Astrocyte (in vitro differentiated cells and primary cell): Measurements from ENCODE around the gene UPP1. TPM values are rescaled to one million over a fixed set of nuclear protein-coding genes. Genes with fewer than 3 reads are reported as not detected.

Experiments
- DNase-seq: peaks from one replicate; pipeline ENCODE4 v3.0.0-alpha.2; 2010; ENCODE audit warnings: low read depth
- FAIRE-seq: peaks from 2 replicates; lab custom pipeline; 2011; peaks lifted over from hg19 to GRCh38; lab: Jason Lieb, UNC
- H2AFZ ChIP-seq: 2 replicates; pipeline ENCODE4 v1.6.0; 2012; ENCODE audit warnings: low read depth, low read length, inconsistent platforms
- H3K27ac ChIP-seq: 2 replicates; pipeline ENCODE4 v1.5.1; 2011; ENCODE audit warnings: low read depth, low read length, inconsistent platforms
- H3K27me3 ChIP-seq: 2 replicates; pipeline ENCODE4 v1.6.0; 2011; ENCODE audit warnings: low read length, inconsistent platforms; ENCODE audit not compliant: insufficient read depth
- H3K36me3 ChIP-seq: 2 replicates; pipeline ENCODE4 v1.5.1; 2011; ENCODE audit warnings: low read length, inconsistent platforms; ENCODE audit not compliant: insufficient read depth
- H3K4me1 ChIP-seq: 2 replicates; pipeline ENCODE4 v1.5.1; 2011; ENCODE audit warnings: low read length, inconsistent platforms; ENCODE audit not compliant: insufficient read depth
- H3K4me2 ChIP-seq: 2 replicates; pipeline ENCODE4 v1.6.0; 2012; ENCODE audit warnings: low read length, inconsistent platforms
- H3K4me3 ChIP-seq: 2 replicates; pipeline ENCODE4 v1.5.1; 2011; ENCODE audit warnings: low read depth, mild to moderate bottlenecking, low read length, inconsistent platforms; ENCODE audit not compliant: insufficient read depth
- H3K79me2 ChIP-seq: 2 replicates; pipeline ENCODE4 v1.6.0; 2012; ENCODE audit warnings: mild to moderate bottlenecking, low read length, inconsistent platforms; ENCODE audit not compliant: insufficient read depth
- H3K9ac ChIP-seq: 2 replicates; pipeline ENCODE4 v1.6.0; 2012; ENCODE audit warnings: mild to moderate bottlenecking, low read length, inconsistent platforms
- H3K9me3 ChIP-seq: 2 replicates; pipeline ENCODE4 v1.5.1; 2012; ENCODE audit warnings: low read depth, mild to moderate bottlenecking, low read length, inconsistent platforms; ENCODE audit not compliant: insufficient read depth
- H4K20me1 ChIP-seq: 2 replicates; pipeline ENCODE4 v1.6.0; 2012; ENCODE audit warnings: low read length, inconsistent platforms; ENCODE audit not compliant: insufficient read depth
- H3K27ac Mint-ChIP-seq: one replicate; pipeline ENCODE4 v1.8.0; 2021; ENCODE audit warnings: mild to moderate bottlenecking, mixed read lengths; ENCODE audit not compliant: unreplicated experiment
- H3K27me3 Mint-ChIP-seq: one replicate; pipeline ENCODE4 v1.8.0; 2021; ENCODE audit warnings: low read depth, mixed read lengths; ENCODE audit not compliant: unreplicated experiment
- H3K36me3 Mint-ChIP-seq: one replicate; pipeline ENCODE4 v1.8.0; 2021; ENCODE audit warnings: low read depth, mixed read lengths; ENCODE audit not compliant: unreplicated experiment
- H3K4me1 Mint-ChIP-seq: one replicate; pipeline ENCODE4 v1.8.0; 2021; ENCODE audit warnings: low read depth, mixed read lengths; ENCODE audit not compliant: unreplicated experiment
- H3K4me3 Mint-ChIP-seq: one replicate; pipeline ENCODE4 v1.8.0; 2021; ENCODE audit warnings: mild to moderate bottlenecking, moderate library complexity, mixed read lengths; ENCODE audit not compliant: unreplicated experiment
- H3K9me3 Mint-ChIP-seq: one replicate; pipeline ENCODE4 v1.8.0; 2021; ENCODE audit warnings: mild to moderate bottlenecking, mixed read lengths; ENCODE audit not compliant: unreplicated experiment
- EZH2 ChIP-seq: IDR thresholded peaks from 2 replicates; pipeline ENCODE4 v1.6.1; 2012; ENCODE audit warnings: mild to moderate bottlenecking, low read length, inconsistent platforms; ENCODE audit not compliant: insufficient read depth
- total RNA-seq: library from RNA; stranded (reverse); gene quantifications from 2 replicates; pipeline ENCODE4 v1.2.1, GENCODE V29; 2021
- TF ChIP-seq, protein P1 (sequence below): IDR thresholded peaks from 2 replicates; pipeline ENCODE4 v1.5.1; 2011; ENCODE audit warnings: low read depth, mild to moderate bottlenecking, inconsistent platforms, low read length, moderate library complexity; ENCODE audit not compliant: insufficient read depth

The UPP1 gene
- total RNA-seq, 1 donor from 2014 or later, result 54.2 TPM

DNA sequence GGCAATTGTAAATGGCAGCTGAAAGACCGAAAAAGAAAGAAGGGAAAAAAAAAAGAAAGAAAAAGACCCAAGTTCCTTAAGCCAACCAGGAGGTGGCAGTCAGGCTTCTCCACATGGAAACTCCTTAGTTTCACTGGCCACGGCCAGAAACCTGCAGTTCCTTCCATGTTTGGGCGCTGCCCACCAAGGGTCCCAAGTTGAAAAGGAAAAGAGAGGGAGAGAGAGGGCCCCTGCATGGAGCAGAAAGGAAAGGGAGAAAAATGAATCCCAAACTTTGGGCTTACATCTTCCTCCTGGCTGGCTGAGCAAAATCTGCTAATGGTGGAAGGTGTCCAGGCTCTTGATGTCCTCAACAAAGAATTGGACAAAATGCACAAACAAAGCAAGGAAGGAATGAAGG is 50.4 kb downstream of the UPP1 start:
- Mint-ChIP-seq H3K4me3 (no peak overlapping the region), H3K4me1 (no peaks in the 10 kb centered on the region), H3K9me3 (peaks cover 12% of the 10 kb centered on the region), H3K36me3 (no peaks in the 10 kb centered on the region), H3K27me3 (no peaks in the 10 kb centered on the region), H3K27ac (no peak overlapping the region)
- Histone ChIP-seq H4K20me1 (no peaks in the 10 kb centered on the region), H3K9ac (no peak overlapping the region), H3K9me3 (no peaks in the 10 kb centered on the region), H3K4me2 (no peak overlapping the region), H3K4me3 (no peak overlapping the region), H2AFZ (no peak overlapping the region), H3K4me1 (no peaks in the 10 kb centered on the region), H3K27ac (no peak overlapping the region), H3K36me3 (no peaks in the 10 kb centered on the region), H3K79me2 (no peaks in the 10 kb centered on the region), H3K27me3 (no peaks in the 10 kb centered on the region)
- TF ChIP-seq, protein P1, sequence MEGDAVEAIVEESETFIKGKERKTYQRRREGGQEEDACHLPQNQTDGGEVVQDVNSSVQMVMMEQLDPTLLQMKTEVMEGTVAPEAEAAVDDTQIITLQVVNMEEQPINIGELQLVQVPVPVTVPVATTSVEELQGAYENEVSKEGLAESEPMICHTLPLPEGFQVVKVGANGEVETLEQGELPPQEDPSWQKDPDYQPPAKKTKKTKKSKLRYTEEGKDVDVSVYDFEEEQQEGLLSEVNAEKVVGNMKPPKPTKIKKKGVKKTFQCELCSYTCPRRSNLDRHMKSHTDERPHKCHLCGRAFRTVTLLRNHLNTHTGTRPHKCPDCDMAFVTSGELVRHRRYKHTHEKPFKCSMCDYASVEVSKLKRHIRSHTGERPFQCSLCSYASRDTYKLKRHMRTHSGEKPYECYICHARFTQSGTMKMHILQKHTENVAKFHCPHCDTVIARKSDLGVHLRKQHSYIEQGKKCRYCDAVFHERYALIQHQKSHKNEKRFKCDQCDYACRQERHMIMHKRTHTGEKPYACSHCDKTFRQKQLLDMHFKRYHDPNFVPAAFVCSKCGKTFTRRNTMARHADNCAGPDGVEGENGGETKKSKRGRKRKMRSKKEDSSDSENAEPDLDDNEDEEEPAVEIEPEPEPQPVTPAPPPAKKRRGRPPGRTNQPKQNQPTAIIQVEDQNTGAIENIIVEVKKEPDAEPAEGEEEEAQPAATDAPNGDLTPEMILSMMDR, result peak; percentile 25
- TF ChIP-seq EZH2, result no peak
- no peak for FAIRE-seq
- no peak for DNase-seq

DNA sequence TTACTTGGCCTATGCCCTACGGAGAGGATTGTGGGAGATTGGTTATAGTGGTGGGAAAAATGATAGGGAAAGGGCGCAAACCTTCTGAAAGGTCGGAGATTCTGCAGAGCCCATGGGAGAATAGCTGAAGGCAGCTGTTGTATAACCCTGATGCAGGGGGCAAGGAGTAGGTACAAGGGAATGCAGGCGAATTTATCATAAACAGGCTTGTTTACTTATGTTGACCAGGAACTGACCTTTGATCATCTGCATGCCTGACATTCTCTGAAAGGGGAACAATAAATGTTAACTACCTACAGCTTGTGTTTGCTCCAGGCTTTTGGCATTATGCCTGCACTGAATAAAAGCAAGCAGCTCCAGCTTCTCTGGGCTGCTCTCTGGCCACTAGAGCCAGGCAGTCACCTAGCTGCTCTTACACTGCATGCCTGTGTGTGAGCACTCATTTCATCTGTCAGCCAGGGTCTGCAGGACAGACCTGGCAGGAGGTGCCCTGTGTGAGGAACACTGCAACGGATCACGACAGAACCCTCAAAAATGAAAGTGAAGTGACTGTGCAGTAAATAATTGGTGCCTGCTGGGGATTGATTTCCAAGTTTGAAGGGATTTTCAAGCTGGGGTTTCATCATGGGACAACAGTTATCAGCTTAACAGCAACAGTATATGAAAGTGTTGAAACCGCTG is 51.1 kb downstream of the UPP1 start:
- Mint-ChIP-seq H3K4me3 (no peak overlapping the region), H3K36me3 (no peaks in the 10 kb centered on the region), H3K27ac (no peak overlapping the region), H3K9me3 (peaks cover 12% of the 10 kb centered on the region), H3K4me1 (no peaks in the 10 kb centered on the region), H3K27me3 (no peaks in the 10 kb centered on the region)
- H3K27me3 ChIP-seq, result no peaks in the 10 kb centered on the region
- no peak for DNase-seq
- H3K4me1 ChIP-seq, result no peaks in the 10 kb centered on the region
- H3K4me3 ChIP-seq, result no peak overlapping the region
- H3K27ac ChIP-seq, result no peak overlapping the region
- no peak for FAIRE-seq
- no peaks in the 10 kb centered on the region for H3K9me3 ChIP-seq
- no peaks in the 10 kb centered on the region for H3K79me2 ChIP-seq
- H3K4me2 ChIP-seq, result no peak overlapping the region
- no peak overlapping the region for H2AFZ ChIP-seq
- H3K36me3 ChIP-seq, result no peaks in the 10 kb centered on the region
- H4K20me1 ChIP-seq, result no peaks in the 10 kb centered on the region
- no peak overlapping the region for H3K9ac ChIP-seq
- TF ChIP-seq EZH2, result no peak
- TF ChIP-seq, protein P1, result no peak

DNA sequence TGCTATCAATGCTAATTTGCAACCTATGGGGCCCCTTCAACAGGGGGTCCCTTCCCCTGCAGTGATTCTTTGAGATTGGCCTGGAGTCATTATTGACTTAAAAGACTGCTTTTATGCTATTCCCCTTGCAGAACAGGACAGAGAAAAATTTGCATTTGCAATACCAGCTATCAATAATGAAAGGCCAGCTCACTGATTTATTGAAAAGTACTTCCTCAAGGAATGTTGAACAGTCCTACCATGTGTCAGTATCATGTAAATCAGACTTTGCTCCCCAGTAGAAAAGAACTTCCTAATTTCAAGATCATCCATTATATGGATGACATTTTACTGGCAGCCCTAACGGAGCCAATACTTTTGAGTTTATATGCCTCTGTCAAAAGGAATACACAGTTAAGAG is 52.5 kb downstream of the UPP1 start:
- no peaks in the 10 kb centered on the region for H3K79me2 ChIP-seq
- Mint-ChIP-seq H3K27ac (no peak overlapping the region), H3K4me1 (no peaks in the 10 kb centered on the region), H3K4me3 (no peak overlapping the region), H3K36me3 (no peaks in the 10 kb centered on the region), H3K27me3 (no peaks in the 10 kb centered on the region), H3K9me3 (peaks cover 12% of the 10 kb centered on the region)
- H3K4me2 ChIP-seq, result no peak overlapping the region
- H3K4me1 ChIP-seq, result no peaks in the 10 kb centered on the region
- H4K20me1 ChIP-seq, result no peaks in the 10 kb centered on the region
- no peak overlapping the region for H3K27ac ChIP-seq
- no peaks in the 10 kb centered on the region for H3K9me3 ChIP-seq
- no peak overlapping the region for H3K9ac ChIP-seq
- H2AFZ ChIP-seq, result no peak overlapping the region
- TF ChIP-seq, protein P1, result no peak
- TF ChIP-seq EZH2, result no peak
- FAIRE-seq (no peak), DNase-seq (no peak)
- no peak overlapping the region for H3K4me3 ChIP-seq
- H3K36me3 ChIP-seq, result no peaks in the 10 kb centered on the region
- H3K27me3 ChIP-seq, result no peaks in the 10 kb centered on the region
